Subcutaneous adipose tissue (tissue), 4 donors: ENCODE data around the gene NUCB2. TPM values are rescaled to one million over a fixed set of nuclear protein-coding genes. Genes with fewer than 3 reads are reported as not detected.

Experiments
- total RNA-seq, 4 donors: library from RNA; depleted of rRNA; stranded (reverse); fragments of >200 nt; gene quantifications; one replicate each; pipeline ENCODE4 v1.1.0, GENCODE V29; 2016
- TF ChIP-seq, protein P1 (sequence below): fragments of 450-650 bp; IDR thresholded peaks from one replicate; pipeline ENCODE4 v1.5.1; 2016; ENCODE audit warnings: low read depth, mild to moderate bottlenecking, control low read depth, antibody characterized with exemption, moderate library complexity

Gene NUCB2
- total RNA-seq, 4 donors from 2014 or later, result 19.0 to 50.9 (median 40.1) TPM

GRCh38 chr11:17244046-17244445 lies 32.5 kb upstream of the NUCB2 start:
- TF ChIP-seq, protein P1, sequence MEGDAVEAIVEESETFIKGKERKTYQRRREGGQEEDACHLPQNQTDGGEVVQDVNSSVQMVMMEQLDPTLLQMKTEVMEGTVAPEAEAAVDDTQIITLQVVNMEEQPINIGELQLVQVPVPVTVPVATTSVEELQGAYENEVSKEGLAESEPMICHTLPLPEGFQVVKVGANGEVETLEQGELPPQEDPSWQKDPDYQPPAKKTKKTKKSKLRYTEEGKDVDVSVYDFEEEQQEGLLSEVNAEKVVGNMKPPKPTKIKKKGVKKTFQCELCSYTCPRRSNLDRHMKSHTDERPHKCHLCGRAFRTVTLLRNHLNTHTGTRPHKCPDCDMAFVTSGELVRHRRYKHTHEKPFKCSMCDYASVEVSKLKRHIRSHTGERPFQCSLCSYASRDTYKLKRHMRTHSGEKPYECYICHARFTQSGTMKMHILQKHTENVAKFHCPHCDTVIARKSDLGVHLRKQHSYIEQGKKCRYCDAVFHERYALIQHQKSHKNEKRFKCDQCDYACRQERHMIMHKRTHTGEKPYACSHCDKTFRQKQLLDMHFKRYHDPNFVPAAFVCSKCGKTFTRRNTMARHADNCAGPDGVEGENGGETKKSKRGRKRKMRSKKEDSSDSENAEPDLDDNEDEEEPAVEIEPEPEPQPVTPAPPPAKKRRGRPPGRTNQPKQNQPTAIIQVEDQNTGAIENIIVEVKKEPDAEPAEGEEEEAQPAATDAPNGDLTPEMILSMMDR, result no peak

DNA sequence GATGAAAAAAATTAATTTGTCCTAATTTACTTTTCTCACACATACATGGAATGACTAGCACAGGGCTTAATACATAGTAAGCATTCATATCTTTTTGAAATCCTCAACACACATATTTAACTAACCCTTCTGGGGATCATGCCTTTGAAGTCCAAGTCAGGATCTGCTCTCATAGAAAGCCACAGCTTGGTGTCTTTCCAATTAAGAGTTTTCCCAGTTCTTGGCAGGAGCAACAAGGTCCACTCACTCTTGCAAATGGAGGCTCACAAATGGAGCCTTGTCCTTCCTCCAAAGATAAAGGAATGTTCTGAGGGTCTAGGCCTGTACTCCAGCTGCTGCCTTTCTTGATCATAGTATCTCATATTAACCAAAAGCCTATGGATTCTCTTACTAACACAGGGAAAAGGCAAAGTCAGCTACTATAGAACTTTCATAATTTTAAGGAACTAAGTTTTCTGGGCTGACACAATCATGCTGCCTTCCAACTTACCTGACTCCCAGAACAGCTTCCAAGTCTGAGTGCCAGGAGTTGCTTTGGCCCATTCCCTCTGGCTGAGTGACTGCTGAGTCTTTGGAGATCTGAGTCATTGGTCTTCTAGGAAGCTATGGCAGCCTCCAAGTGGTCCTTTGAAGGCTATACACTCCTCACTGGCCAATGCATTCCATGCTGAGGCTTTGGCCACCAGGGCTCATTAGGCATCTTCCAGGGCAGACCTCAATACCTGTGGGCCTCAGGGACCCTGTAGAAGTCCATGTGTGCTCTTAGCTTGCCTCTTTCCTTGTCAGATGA lies 25.8 kb upstream of the NUCB2 start:
- TF ChIP-seq, protein P1, result no peak

- TF ChIP-seq, protein P1, result no peak
Observed at GRCh38 chr11:17252704-17253103, 23.8 kb upstream of the NUCB2 start.

DNA sequence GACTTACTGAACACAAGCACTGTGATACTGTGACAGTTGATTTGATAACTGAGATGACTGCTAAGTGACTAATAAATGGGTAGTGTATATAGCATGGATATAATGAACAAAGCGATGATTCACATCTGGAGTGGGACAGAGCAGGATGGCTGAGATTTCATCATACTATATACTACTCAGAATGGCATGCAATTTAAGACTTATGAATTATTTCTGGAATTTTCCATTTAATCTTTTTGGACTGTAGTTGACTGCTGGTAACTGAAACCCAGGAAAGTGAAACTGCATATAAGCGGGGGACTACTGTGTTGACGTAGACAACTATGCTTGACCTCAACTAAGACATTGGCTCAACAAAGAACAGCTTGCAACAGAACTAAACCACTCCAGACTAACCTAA lies 20.0 kb upstream of the NUCB2 start:
- TF ChIP-seq, protein P1, result no peak

- TF ChIP-seq, protein P1, result no peak
Observed at GRCh38 chr11:17257196-17257595, 19.3 kb upstream of the NUCB2 start.

DNA sequence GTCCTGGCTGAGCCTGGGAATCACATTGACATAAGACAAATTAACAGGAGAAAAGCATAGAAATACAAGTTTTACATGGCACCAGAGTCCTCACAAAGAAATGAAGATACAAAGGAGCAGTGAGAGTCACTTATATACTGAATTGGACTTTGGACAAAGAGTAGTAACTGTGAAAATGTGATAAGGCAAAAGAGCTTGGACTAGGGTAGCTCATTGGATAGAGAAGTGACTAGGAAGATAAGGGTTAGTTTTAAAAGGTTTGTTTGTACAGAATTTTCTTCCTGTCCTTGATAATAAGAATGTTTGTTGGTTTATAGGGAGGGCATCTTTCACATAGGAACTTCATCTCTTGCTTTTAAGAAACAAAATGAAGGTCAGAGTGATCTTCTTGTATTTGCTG lies 17.9 kb upstream of the NUCB2 start:
- TF ChIP-seq, protein P1, result no peak

GRCh38 chr11:17259519-17259918 lies 17.0 kb upstream of the NUCB2 start:
- TF ChIP-seq, protein P1, result no peak
